ENCODE results near the gene CD300C.

The CD300C gene

GRCh38 chr17:74545843-74546230 is at the start of gene CD300C:
CD300C (minus strand) TSS chr17:74546115; CDS start chr17:74545782, 333 bp downstream.
- TF ChIP-seq ZFX (IDR thresholded peaks at IDR 0.05), result no peak
- no peak within 1 kb of the TSS for H3K27ac ChIP-seq

- TF ChIP-seq CTCF (conservative IDR thresholded peaks at IDR 0.05) (no peak), ZFX (IDR thresholded peaks at IDR 0.05) (no peak)
- H3K27ac ChIP-seq, result no peak overlapping the region
Observed at GRCh38 chr17:74595037-74595750, 49.3 kb upstream of the CD300C start.

GRCh38 chr17:74592087-74592990 is 46.4 kb upstream of the CD300C start, which contains the start of gene CD300LD:
CD300LD (minus strand) TSS chr17:74592283; CDS start chr17:74592202, 81 bp downstream.
- H3K27ac ChIP-seq, result no peak within 1 kb of the TSS
- no peak for TF ChIP-seq CTCF (conservative IDR thresholded peaks at IDR 0.05)
- no peak for TF ChIP-seq ZFX (IDR thresholded peaks at IDR 0.05)

GRCh38 chr17:74591503-74591902 is 45.6 kb upstream of the CD300C start:
- TF ChIP-seq ZFX (IDR thresholded peaks at IDR 0.05), result no peak
- no peak overlapping the region for H3K27ac ChIP-seq

- TF ChIP-seq CTCF (conservative IDR thresholded peaks at IDR 0.05), result no peak
- TF ChIP-seq ZFX (IDR thresholded peaks at IDR 0.05), result no peak
Observed at GRCh38 chr17:74585711-74586110, 39.8 kb upstream of the CD300C start.

GRCh38 chr17:74584292-74585060 is 38.6 kb upstream of the CD300C start:
- TF ChIP-seq ZFX (IDR thresholded peaks at IDR 0.05) (no peak), CTCF (conservative IDR thresholded peaks at IDR 0.05) (no peak)
- H3K27ac ChIP-seq, result no peak overlapping the region

More at GRCh38 chr17:74585711-74586110, 39.8 kb upstream of the CD300C start:
- no peak overlapping the region for H3K27ac ChIP-seq

- no peak for TF ChIP-seq CTCF (conservative IDR thresholded peaks at IDR 0.05)
- no peak for TF ChIP-seq ZFX (IDR thresholded peaks at IDR 0.05)
- no peak overlapping the region for H3K27ac ChIP-seq
Observed at GRCh38 chr17:74582633-74583032, 36.7 kb upstream of the CD300C start.

GRCh38 chr17:74579900-74580299 is 34.0 kb upstream of the CD300C start:
- H3K27ac ChIP-seq, result no peak overlapping the region
- no peak for TF ChIP-seq CTCF (conservative IDR thresholded peaks at IDR 0.05)
- TF ChIP-seq ZFX (IDR thresholded peaks at IDR 0.05), result no peak

Measured in C4-2B (cell line).